AG09319 (cell line): ENCODE results near the gene NGLY1.

Experiments
- DNase-seq: peaks from one replicate; pipeline ENCODE4 v3.0.0-alpha.2; 2010; ENCODE audit warnings: low read depth; ENCODE audit errors: extremely low read depth
- CTCF ChIP-seq: IDR thresholded peaks from 2 replicates; pipeline ENCODE4 v1.5.1; 2011; ENCODE audit warnings: low read depth, mild to moderate bottlenecking, inconsistent platforms, low read length, moderate library complexity

The NGLY1 gene

GRCh38 chr3:25692341-25692740 lies 90.9 kb downstream of the NGLY1 start:
- TF ChIP-seq CTCF, result no peak
- no peak for DNase-seq

- DNase-seq, result no peak
- TF ChIP-seq CTCF, result no peak
Observed at GRCh38 chr3:25690768-25691533, 92.3 kb downstream of the NGLY1 start.

- DNase-seq, result no peak
- TF ChIP-seq CTCF, result no peak
Observed at GRCh38 chr3:25689226-25689625, 94.0 kb downstream of the NGLY1 start.

- no peak for TF ChIP-seq CTCF
Observed at GRCh38 chr3:25687742-25688141, 95.5 kb downstream of the NGLY1 start.

GRCh38 chr3:25686766-25687165 lies 96.5 kb downstream of the NGLY1 start:
- TF ChIP-seq CTCF, result no peak
- no peak for DNase-seq

More at GRCh38 chr3:25687742-25688141, 95.5 kb downstream of the NGLY1 start:
- DNase-seq, result no peak

- no peak for TF ChIP-seq CTCF
Observed at GRCh38 chr3:25683882-25684281, 99.4 kb downstream of the NGLY1 start.

GRCh38 chr3:25683410-25683809 lies 99.8 kb downstream of the NGLY1 start:
- TF ChIP-seq CTCF, result no peak

More at GRCh38 chr3:25683882-25684281, 99.4 kb downstream of the NGLY1 start:
- DNase-seq, result no peak

More at GRCh38 chr3:25683410-25683809, 99.8 kb downstream of the NGLY1 start:
- no peak for DNase-seq
